HFFc6 (cell line): Measurements from ENCODE around the gene OPN4. TPM values are rescaled to one million over a fixed set of nuclear protein-coding genes. Genes with fewer than 3 reads are reported as not detected.

Experiments used
- DNase-seq: peaks from one replicate; pipeline ENCODE4 v3.0.0-alpha.2; 2018
- H3K27ac Mint-ChIP-seq: 2 replicates; pipeline ENCODE4 v1.8.0; 2020; ENCODE audit warnings: mild to moderate bottlenecking, mixed read lengths
- H3K27me3 Mint-ChIP-seq: 2 replicates; pipeline ENCODE4 v1.8.0; 2021; ENCODE audit warnings: mild to moderate bottlenecking, moderate library complexity, mixed read lengths; ENCODE audit not compliant: insufficient read depth
- H3K36me3 Mint-ChIP-seq: 2 replicates; pipeline ENCODE4 v1.8.0; 2021; ENCODE audit warnings: low read depth, mixed read lengths
- H3K4me1 Mint-ChIP-seq: 2 replicates; pipeline ENCODE4 v1.8.0; 2020; ENCODE audit warnings: low read depth, mixed read lengths
- H3K4me3 Mint-ChIP-seq: 2 replicates; pipeline ENCODE4 v1.8.0; 2020; ENCODE audit warnings: mild to moderate bottlenecking, moderate library complexity, mixed read lengths
- H3K9me3 Mint-ChIP-seq: 2 replicates; pipeline ENCODE4 v1.8.0; 2020; ENCODE audit warnings: mild to moderate bottlenecking, mixed read lengths
- total RNA-seq, 6 experiments: library from RNA; stranded (reverse); fragmentation: NEBNext Ultra II Directional; extraction: Animal tissue kit (Norgen Biotek cat#: 25700); gene quantifications; 2 replicates in 1 of 6; 3 replicates in 5 of 6; pipeline ENCODE4 v1.2.3, GENCODE V29; 2021
- TF ChIP-seq, protein P1 (sequence below): fragments of 200-600 bp; sonication (generic); IDR thresholded peaks from 2 replicates; pipeline ENCODE4 v1.5.0; 2021; ENCODE audit warnings: antibody characterized with exemption, mild to moderate bottlenecking

The OPN4 gene
- total RNA-seq, 6 experiments from 2014 or later: not detected

DNA sequence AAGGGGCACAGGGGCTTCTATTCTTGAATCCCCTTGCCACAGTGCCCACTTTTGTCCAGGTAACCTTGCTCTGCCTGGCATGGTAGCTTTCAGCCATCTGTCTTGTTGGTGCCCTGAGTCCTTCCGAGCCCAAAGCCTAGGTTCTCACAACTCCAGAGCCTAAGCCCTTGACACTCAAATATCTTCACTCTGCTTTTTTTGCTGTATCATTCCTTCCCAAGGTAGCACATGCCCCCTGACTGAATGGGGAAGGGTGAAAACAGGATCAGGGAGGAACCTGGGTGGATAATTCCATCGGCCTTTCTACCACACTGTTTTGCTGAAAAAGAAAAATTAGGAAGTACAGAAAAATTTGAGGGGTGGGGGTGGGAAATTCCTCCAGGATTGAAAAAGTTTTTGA, 51.6 kb downstream of the OPN4 start:
- TF ChIP-seq, protein P1, sequence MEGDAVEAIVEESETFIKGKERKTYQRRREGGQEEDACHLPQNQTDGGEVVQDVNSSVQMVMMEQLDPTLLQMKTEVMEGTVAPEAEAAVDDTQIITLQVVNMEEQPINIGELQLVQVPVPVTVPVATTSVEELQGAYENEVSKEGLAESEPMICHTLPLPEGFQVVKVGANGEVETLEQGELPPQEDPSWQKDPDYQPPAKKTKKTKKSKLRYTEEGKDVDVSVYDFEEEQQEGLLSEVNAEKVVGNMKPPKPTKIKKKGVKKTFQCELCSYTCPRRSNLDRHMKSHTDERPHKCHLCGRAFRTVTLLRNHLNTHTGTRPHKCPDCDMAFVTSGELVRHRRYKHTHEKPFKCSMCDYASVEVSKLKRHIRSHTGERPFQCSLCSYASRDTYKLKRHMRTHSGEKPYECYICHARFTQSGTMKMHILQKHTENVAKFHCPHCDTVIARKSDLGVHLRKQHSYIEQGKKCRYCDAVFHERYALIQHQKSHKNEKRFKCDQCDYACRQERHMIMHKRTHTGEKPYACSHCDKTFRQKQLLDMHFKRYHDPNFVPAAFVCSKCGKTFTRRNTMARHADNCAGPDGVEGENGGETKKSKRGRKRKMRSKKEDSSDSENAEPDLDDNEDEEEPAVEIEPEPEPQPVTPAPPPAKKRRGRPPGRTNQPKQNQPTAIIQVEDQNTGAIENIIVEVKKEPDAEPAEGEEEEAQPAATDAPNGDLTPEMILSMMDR: no peak
- H3K36me3 Mint-ChIP-seq: no peaks in the 10 kb centered on the region
- no peak overlapping the region for H3K27ac Mint-ChIP-seq
- no peak for DNase-seq
- H3K4me3 Mint-ChIP-seq: no peak overlapping the region
- H3K27me3 Mint-ChIP-seq: no peaks in the 10 kb centered on the region; the same call in 1 of the 2 replicates
- no peaks in the 10 kb centered on the region for H3K9me3 Mint-ChIP-seq
- peaks cover 10% of the 10 kb centered on the region for H3K4me1 Mint-ChIP-seq

DNA sequence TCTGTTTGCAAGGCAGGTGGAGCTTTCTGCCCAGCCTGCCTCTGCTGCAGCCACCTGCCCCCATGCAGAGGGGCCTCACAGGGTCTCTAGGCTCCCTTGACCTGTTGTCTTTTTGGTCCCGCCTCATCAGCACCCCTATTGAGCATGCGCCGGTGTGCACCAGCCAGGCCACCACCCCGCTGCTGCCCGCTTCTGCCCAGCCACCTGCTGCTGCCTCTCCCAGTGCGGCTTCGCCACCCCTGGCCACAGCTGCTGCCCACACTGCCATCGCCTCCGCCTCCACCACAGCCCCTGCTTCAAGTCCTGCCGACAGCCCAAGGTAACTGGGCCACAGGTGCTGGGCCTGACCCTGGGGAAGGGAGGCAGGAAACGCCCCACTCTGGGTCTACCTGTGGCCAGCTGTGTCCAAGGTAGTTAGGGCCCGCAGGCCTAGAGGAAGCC, 52.1 kb downstream of the OPN4 start:
- H3K4me1 Mint-ChIP-seq: peaks cover 12% of the 10 kb centered on the region

DNA sequence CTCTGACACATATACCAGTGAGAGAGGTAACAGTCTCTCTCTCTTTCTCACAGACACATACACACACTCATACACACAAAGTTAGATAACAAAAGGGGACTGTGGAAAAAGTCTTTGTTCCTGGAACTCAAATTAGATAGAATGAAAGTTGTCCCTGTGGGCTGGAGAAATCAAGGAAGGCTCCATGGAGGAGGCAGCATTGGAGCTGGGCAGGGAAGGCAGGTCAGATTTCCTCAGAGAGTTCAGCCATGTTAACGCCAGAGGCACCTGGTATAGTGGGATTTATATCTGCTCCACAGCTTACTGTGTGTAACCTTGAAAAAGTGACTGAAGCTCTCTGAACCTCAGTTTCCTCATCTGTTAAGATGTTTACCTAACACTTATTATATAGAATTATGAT, 52.6 kb downstream of the OPN4 start:
- Mint-ChIP-seq H3K4me3 (no peak overlapping the region), H3K9me3 (no peaks in the 10 kb centered on the region)
- no peak for DNase-seq

More for the DNA sequence above, 52.1 kb downstream of the OPN4 start:
- H3K27me3 Mint-ChIP-seq: no peaks in the 10 kb centered on the region; the same call in 1 of the 2 replicates
- H3K9me3 Mint-ChIP-seq: no peaks in the 10 kb centered on the region
- TF ChIP-seq, protein P1: no peak
- no peak for DNase-seq
- no peak overlapping the region for H3K27ac Mint-ChIP-seq
- H3K36me3 Mint-ChIP-seq: no peaks in the 10 kb centered on the region
- no peak overlapping the region for H3K4me3 Mint-ChIP-seq

DNA sequence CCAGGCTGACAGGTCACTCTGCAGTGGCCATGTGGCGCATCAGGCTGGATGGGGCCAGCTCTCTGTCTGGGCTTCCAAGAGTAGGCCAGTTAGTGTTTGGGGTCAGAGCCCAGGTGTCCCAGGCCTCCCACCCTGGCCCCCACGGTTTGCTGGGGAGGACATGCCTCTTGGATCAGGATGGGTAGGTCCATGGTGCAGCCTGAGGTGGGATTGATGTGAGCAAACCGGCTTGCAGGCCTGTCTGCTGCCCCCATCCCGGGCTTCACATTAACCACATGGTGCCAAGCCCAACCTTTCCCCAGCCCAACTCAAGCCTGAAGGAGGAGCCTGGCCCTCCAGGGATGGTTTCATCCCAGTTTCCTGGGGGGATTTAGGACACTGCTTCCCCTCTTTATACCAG, 53.2 kb downstream of the OPN4 start:
- DNase-seq: no peak
- H3K9me3 Mint-ChIP-seq: no peaks in the 10 kb centered on the region
- no peaks in the 10 kb centered on the region for H3K36me3 Mint-ChIP-seq
- no peak overlapping the region for H3K27ac Mint-ChIP-seq
- TF ChIP-seq, protein P1: no peak
- H3K4me1 Mint-ChIP-seq: peaks cover 14% of the 10 kb centered on the region
- H3K4me3 Mint-ChIP-seq: no peak overlapping the region
- H3K27me3 Mint-ChIP-seq: no peaks in the 10 kb centered on the region; the same call in 1 of the 2 replicates

More for the DNA sequence above, 52.6 kb downstream of the OPN4 start:
- Mint-ChIP-seq H3K4me1 (peaks cover 14% of the 10 kb centered on the region), H3K27me3 (no peaks in the 10 kb centered on the region; the same call in 1 of the 2 replicates), H3K27ac (no peak overlapping the region), H3K36me3 (no peaks in the 10 kb centered on the region)
- TF ChIP-seq, protein P1: no peak

DNA sequence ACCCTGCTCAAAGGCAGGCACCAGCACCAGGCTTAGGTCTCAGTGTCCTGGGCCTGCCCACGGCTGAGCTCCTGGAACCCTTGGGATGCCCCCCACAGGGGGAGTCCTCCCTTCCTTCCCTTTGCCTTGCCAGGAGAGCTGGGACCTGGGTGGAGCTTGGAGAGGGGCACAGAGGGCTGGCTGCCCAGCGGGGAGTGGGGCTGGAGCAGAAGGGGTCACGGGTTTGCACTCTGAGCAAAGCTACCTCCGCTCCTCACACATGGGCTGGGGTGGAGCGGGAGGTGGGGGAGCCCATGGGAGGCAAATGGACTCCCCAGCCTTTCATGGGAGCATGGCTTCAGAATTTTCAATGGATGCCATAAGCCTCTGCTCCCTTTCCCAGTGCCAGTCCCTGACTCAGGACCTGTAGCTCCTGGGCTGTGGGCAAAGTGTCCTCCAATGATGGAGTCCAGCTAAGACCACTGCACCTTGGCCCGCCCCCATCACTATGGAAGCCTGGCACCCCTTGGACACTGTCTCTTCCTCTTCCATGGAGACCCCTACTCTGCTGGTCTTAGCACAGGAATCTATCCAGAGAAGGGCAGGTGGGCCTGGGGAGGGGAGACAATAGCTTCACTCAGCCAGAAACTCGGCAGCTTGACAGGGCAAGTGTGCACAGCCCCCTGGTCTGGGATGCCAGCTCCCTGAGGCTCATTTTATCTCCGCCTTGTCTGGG, 53.9 kb downstream of the OPN4 start:
- no peaks in the 10 kb centered on the region for H3K9me3 Mint-ChIP-seq
- no peak for DNase-seq
- TF ChIP-seq, protein P1: no peak
- H3K27ac Mint-ChIP-seq: no peak overlapping the region
- H3K4me1 Mint-ChIP-seq: peaks cover 13% of the 10 kb centered on the region
- no peaks in the 10 kb centered on the region; the same call in 1 of the 2 replicates for H3K27me3 Mint-ChIP-seq
- H3K36me3 Mint-ChIP-seq: no peaks in the 10 kb centered on the region
- no peak overlapping the region for H3K4me3 Mint-ChIP-seq
